Amniotic stem cell (primary cell): ENCODE results near the gene RSPH6A.

Source experiments
- DNase-seq: peaks from one replicate; lab custom pipeline; 2025; lab: John Stamatoyannopoulos, UW

Gene RSPH6A

GRCh38 chr19:45814851-45815480, at the start of gene RSPH6A:
TSS of gene RSPH6A (minus strand) at chr19:45815308. CDS start at chr19:45815176, 132 bp downstream.
- no peak for DNase-seq

- no peak for DNase-seq
These were observed 49.5 kb upstream of the RSPH6A start for GRCh38 chr19:45864629-45865082.

GRCh38 chr19:45863840-45864628, 48.9 kb upstream of the RSPH6A start, which contains the start of gene FOXA3:
TSS of gene FOXA3 (plus strand) at chr19:45864326. CDS start at chr19:45864457, 131 bp downstream.
- no peak for DNase-seq

GRCh38 chr19:45863335-45863839, 48.3 kb upstream of the RSPH6A start:
- no peak for DNase-seq

- DNase-seq: peak; percentile 96
These were observed 47.6 kb upstream of the RSPH6A start, which contains the start of gene SYMPK for GRCh38 chr19:45862564-45863334. TSS of gene SYMPK (minus strand) at chr19:45863147. CDS start at chr19:45854495, 8,652 bp downstream.

GRCh38 chr19:45862271-45862563, 47.1 kb upstream of the RSPH6A start:
- DNase-seq: no peak

- DNase-seq: no peak
These were observed 45.5 kb upstream of the RSPH6A start for GRCh38 chr19:45860359-45861259.

GRCh38 chr19:45854167-45854778, 39.2 kb upstream of the RSPH6A start:
- DNase-seq: no peak

GRCh38 chr19:45852983-45853382, 37.9 kb upstream of the RSPH6A start:
- no peak for DNase-seq

GRCh38 chr19:45852145-45852750, 37.1 kb upstream of the RSPH6A start:
- no peak for DNase-seq

GRCh38 chr19:45848922-45849321, 33.8 kb upstream of the RSPH6A start:
- no peak for DNase-seq

- no peak for DNase-seq
These were observed 32.6 kb upstream of the RSPH6A start for GRCh38 chr19:45847663-45848062.

- DNase-seq: no peak
These were observed 27.1 kb upstream of the RSPH6A start for GRCh38 chr19:45842198-45842597.

- no peak for DNase-seq
These were observed 19.9 kb upstream of the RSPH6A start for GRCh38 chr19:45834970-45835369.

- DNase-seq: no peak
These were observed 13.8 kb upstream of the RSPH6A start for GRCh38 chr19:45828945-45829344.

- DNase-seq: no peak
These were observed 13.4 kb upstream of the RSPH6A start for GRCh38 chr19:45828523-45828922.

- DNase-seq: no peak
These were observed 12.5 kb upstream of the RSPH6A start for GRCh38 chr19:45827459-45828093.

GRCh38 chr19:45826934-45827333, 11.8 kb upstream of the RSPH6A start:
- DNase-seq: no peak

- DNase-seq: no peak
These were observed 11.1 kb upstream of the RSPH6A start for GRCh38 chr19:45825917-45826893.
